A673 (cell line): Measurements from ENCODE around the gene SEC23B.

Source experiments
- CTCF ChIP-seq: fragments of 300-800, 200-600 bp; sonication (generic); conservative IDR thresholded peaks from 2 replicates; pipeline ENCODE4 v1.5.1; 2017; ENCODE audit warnings: low read depth, mild to moderate bottlenecking, antibody characterized with exemption, low read length, moderate library complexity, mixed read lengths
- EZH2 ChIP-seq: fragments of 200-600 bp; sonication (generic); IDR thresholded peaks from 2 replicates; pipeline ENCODE4 v1.6.1; 2017; ENCODE audit warnings: borderline replicate concordance, low read depth, mild to moderate bottlenecking, mixed read lengths, antibody characterized with exemption, low read length; ENCODE audit not compliant: poor library complexity, severe bottlenecking

DNA sequence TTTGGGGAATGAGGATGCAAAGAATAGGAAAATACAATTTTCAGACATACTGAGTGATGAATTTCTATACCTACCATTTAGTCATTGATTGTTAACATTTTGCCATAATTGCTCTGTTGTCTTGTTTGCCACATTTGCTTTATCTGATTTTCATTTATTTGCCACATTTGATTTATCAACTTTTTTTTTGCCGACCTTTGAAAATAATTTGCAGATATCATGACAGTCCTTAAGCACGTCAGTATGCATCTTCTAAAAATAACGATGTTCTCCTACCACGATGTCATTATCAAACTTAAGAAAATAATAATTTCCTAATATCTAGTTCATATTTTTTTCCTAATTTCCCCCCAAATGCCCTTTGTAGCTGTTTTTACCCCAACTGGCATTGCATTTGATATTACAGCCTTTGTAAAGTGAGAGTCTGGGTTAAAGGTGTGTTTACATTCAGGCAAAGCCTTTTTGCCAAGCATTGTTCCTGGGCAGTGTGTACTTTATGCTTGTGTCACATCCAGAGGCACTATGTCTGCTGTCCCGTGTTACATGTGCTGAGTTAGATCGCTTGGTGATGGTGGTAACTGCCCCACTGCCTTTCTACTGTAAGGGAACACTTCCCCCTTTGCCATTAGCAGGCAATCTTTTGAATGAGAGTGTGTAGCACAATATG is 26.4 kb downstream of the SEC23B start:
- TF ChIP-seq EZH2 (no peak), CTCF (no peak)
